GM19240 (cell line): ENCODE data around the gene TADA2A.

ENCODE experiments used
- DNase-seq: peaks from one replicate; pipeline ENCODE4 v3.0.0; 2011; ENCODE audit warnings: low spot score; ENCODE audit not compliant: insufficient read length

The TADA2A gene

DNA sequence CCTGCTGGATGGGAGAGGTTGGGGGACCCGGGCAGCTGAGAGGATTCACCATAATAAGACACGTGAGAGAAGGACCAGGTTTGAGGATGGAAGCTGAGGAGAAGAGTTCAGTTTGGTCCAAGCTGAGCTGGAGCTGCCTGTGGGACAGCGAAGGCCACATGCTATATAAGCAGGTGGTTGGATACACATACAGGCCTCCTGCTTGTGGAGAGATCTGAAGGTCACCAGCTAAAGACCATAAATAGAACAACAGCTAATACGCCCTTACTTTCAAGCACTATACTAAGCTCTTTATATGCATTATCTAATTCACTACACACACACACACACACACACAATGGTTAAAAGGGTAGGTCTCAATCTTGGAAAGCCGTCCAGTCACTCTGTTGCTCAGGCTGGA, 115.1 kb downstream of the TADA2A start:
- DNase-seq: no peak

DNA sequence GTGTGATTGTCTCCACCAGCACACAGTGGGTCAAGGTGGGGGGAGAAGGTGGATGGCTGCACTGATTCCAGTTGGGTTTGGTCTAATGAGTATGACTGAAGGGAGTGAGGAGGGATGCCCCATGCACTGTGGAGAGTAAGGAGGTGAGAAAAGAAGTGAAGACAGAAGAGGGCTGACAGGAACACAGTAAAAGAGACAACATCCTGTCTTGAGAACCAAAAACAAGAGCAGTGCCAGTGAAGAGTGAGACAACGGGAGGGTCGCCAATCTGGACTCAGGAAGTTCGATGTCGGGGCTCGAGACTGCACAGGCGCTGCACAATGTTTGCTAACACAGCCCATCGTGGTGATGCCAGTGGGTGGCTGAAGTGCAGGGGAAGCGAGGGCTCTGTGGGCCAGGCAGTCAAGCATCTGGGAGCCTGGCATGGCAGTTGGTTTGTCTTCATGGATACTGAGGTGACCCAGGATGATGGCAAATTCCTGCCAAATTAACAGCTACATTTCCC, 117.1 kb downstream of the TADA2A start:
- no peak for DNase-seq

DNA sequence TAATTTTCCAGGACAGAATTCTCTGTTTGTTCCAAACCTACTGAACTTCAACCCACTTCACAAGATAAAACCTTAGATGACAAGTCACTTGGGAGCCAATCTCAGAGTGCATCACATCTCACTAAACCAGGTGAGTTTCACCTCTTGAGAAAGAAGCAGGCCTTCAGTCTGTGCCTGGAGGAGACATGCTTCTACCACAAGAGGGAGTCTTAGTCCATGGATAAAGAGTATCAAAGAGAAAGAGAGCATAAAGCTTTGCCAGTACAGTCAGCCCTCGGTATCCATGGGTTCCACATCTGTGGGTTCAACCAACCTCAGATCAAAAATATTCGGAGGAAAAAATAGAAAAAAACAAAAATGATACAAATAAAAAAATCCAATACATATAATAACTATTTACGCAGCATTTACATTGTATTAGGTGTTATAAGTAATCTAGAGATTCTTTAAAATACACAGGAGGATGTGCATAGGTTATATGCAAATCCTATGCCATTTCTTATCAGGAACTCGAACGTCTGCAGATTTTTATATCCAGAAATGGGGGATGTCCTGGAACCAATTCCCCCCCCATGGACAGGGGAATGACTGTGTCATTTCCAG, 120.7 kb downstream of the TADA2A start:
- peak; percentile 11 for DNase-seq
